HepG2 (cell line): Measurements from ENCODE around the gene XXYLT1. TPM values are rescaled to one million over a fixed set of nuclear protein-coding genes. Genes with fewer than 3 reads are reported as not detected.

Source experiments
- ARID4A ChIP-seq: sonication (generic); formaldehyde crosslinking; IDR thresholded peaks from 2 replicates; pipeline ENCODE4 v1.5.0; 2020; ENCODE audit warnings: mild to moderate bottlenecking, missing genetic modification reagents, borderline replicate concordance
- HBP1 ChIP-seq: IDR thresholded peaks from 2 replicates; pipeline ENCODE4 v1.6.1; 2016; ENCODE audit warnings: low read depth, control low read depth
- NFYB ChIP-seq: sonication (generic); formaldehyde crosslinking; IDR thresholded peaks from 2 replicates; pipeline ENCODE4 v1.4.0; 2020; ENCODE audit warnings: missing genetic modification reagents
- TAF15 ChIP-seq: fragments of 200-400 bp; formaldehyde crosslinking; IDR thresholded peaks from one replicate; pipeline ENCODE4 v1.6.1; 2018; ENCODE audit warnings: mild to moderate bottlenecking, low read depth, low read length; ENCODE audit not compliant: poor library complexity, severe bottlenecking
- ZBTB25 ChIP-seq: IDR thresholded peaks from 2 replicates; pipeline ENCODE4 v1.6.1; 2018; ENCODE audit warnings: missing genetic modification reagents
- ZBTB38 ChIP-seq: sonication (generic); formaldehyde crosslinking; IDR thresholded peaks from 2 replicates; pipeline ENCODE4 v1.5.1; 2020; ENCODE audit warnings: mild to moderate bottlenecking, missing genetic modification reagents
- polyA plus RNA-seq, 8 experiments: library from polyadenylated mRNA; depleted of rRNA in 3 of 8; stranded (reverse) in 7 of 8; unstranded in 1 of 8; fragments of >200 nt; fragmentation: Illumina TruSeq in 4 of 8; extraction: Trizol in 4 of 8; gene quantifications; 2 replicates each; pipeline versions ENCODE4 v1.2.1 to v1.2.3, GENCODE V29; 2011 to 2016; ENCODE audit warnings: low read depth in 4 of 8, missing spikeins in 1 of 8, mixed read lengths in 1 of 8; ENCODE audit not compliant: insufficient read depth in 1 of 8
- total RNA-seq, 5 experiments: library from RNA; depleted of rRNA; stranded (reverse); fragments of >200 nt; fragmentation: Illumina TruSeq; extraction: Trizol; gene quantifications; 2 replicates each; pipeline ENCODE4 v1.2.3, GENCODE V29; 2016; ENCODE audit warnings: low read depth in 1 of 5

Gene XXYLT1
- total and polyA plus RNA-seq, 2 of the 13 experiments (the other 11 are each of a cell fraction or from before 2014, with no cell fraction given), result 17.7 to 19.0 TPM

- 0 out of 2 replicates have a peak, but pooled peaks have one; percentile 26 for TF ChIP-seq ZBTB25 (CRISPR knock-in tag)
- TF ChIP-seq ZBTB38 (CRISPR knock-in tag), result peak; percentile 8; the same call in 1 of the 2 replicates
- TF ChIP-seq TAF15, result no peak
- TF ChIP-seq NFYB (CRISPR knock-in tag), result no peak
- 0 out of 2 replicates have a peak, but pooled peaks have one; percentile 1 for TF ChIP-seq ARID4A (CRISPR knock-in tag)
- TF ChIP-seq HBP1 (CRISPR knock-in tag), result no peak
These were observed 12.4 kb downstream of the XXYLT1 start (continued) for GRCh38 chr3:195258449-195259153.
